Endothelial cell of umbilical vein (primary cell): ENCODE data around the gene MLF2. TPM values are rescaled to one million over a fixed set of nuclear protein-coding genes. Genes with fewer than 3 reads are reported as not detected.

Source experiments
- BruUV-seq: library from RNA; stranded (reverse); fragments of 400-500 nt; replicated peaks from 2 replicates; lab custom pipeline; 2021; lab: Mats Ljungman, UMichigan
- CTCF ChIA-PET: fragments of 300-600, 350-600 bp; sonication (Branson Sonifier 250); formaldehyde crosslinking; loops from one replicate; lab custom pipeline; 2021; ENCODE audit warnings: antibody characterized with exemption, inconsistent platforms; lab: Charles Lee
- POLR2A ChIA-PET: fragments of 300-600, 350-600 bp; sonication (Branson Sonifier 250); formaldehyde crosslinking; loops from one replicate; lab custom pipeline; 2021; ENCODE audit warnings: antibody characterized with exemption, inconsistent platforms; lab: Charles Lee
- DNase-seq: peaks from one replicate; pipeline ENCODE4 v3.0.0-alpha.2; 2011; ENCODE audit warnings: low read depth, low spot score
- FAIRE-seq: peaks from 2 replicates; lab custom pipeline; 2011; peaks lifted over from hg19 to GRCh38; lab: Jason Lieb, UNC
- H2AFZ ChIP-seq: 2 replicates; pipeline ENCODE4 v1.6.0; 2012; ENCODE audit warnings: low read depth, low read length, control low read depth, inconsistent platforms
- H3K27ac ChIP-seq: 2 replicates; pipeline ENCODE4 v1.5.1; 2011; ENCODE audit warnings: low read depth, mild to moderate bottlenecking, control low read depth, low read length, moderate library complexity; ENCODE audit not compliant: insufficient read depth
- H3K27me3 ChIP-seq, 2 experiments: 2 replicates each; pipeline versions ENCODE4 v1.6.0 to v1.6.1; 2011; ENCODE audit warnings: low read length in 2 of 2, mixed read lengths in 1 of 2; ENCODE audit not compliant: control insufficient read depth in 2 of 2, insufficient read depth in 2 of 2
- H3K36me3 ChIP-seq, 2 experiments: 2 replicates in 1 of 2; 3 replicates in 1 of 2; pipeline ENCODE4 v1.5.1; 2011; ENCODE audit warnings: low read length in 2 of 2, mild to moderate bottlenecking in 1 of 2, moderate library complexity in 1 of 2; ENCODE audit not compliant: control insufficient read depth in 2 of 2, insufficient read depth in 2 of 2; ENCODE audit errors: extremely low read depth in 1 of 2
- H3K4me1 ChIP-seq: 3 replicates; pipeline ENCODE4 v1.5.1; 2011; ENCODE audit warnings: mild to moderate bottlenecking, low read length; ENCODE audit not compliant: control insufficient read depth, insufficient read depth; ENCODE audit errors: extremely low read depth
- H3K4me2 ChIP-seq: 2 replicates; pipeline ENCODE4 v1.6.1; 2011; ENCODE audit warnings: low read length, control low read depth, mixed read lengths; ENCODE audit not compliant: insufficient read depth
- H3K4me3 ChIP-seq, 3 experiments: fragments of 200-600 bp in 1 of 3; sonication (generic), shearing (Covaris generic) in 1 of 3; replicated peaks in 1 of 3; 2 replicates each; pipeline ENCODE4 v1.5.1; 2011 to 2016; ENCODE audit warnings: control low read depth in 3 of 3, low read length in 3 of 3, mild to moderate bottlenecking in 2 of 3, inconsistent platforms in 1 of 3, low read depth in 1 of 3, moderate library complexity in 1 of 3; ENCODE audit not compliant: insufficient read depth in 1 of 3
- H3K79me2 ChIP-seq: 2 replicates; pipeline ENCODE4 v1.6.0; 2012; ENCODE audit warnings: low read length, inconsistent platforms; ENCODE audit not compliant: control insufficient read depth, insufficient read depth
- H3K9ac ChIP-seq: replicated peaks from 2 replicates; pipeline ENCODE3; 2011; ENCODE audit warnings: low read length, control low read depth; ENCODE audit not compliant: insufficient read depth; ENCODE audit errors: extremely low read depth
- H3K9me1 ChIP-seq: replicated peaks from 3 replicates; pipeline ENCODE4 v1.6.0; 2011; ENCODE audit warnings: mild to moderate bottlenecking, low read length; ENCODE audit not compliant: control insufficient read depth, insufficient read depth; ENCODE audit errors: extremely low read depth
- H3K9me3 ChIP-seq: replicated peaks from 2 replicates; pipeline ENCODE4 v1.5.1; 2012; ENCODE audit warnings: low read length, inconsistent platforms; ENCODE audit not compliant: control insufficient read depth, insufficient read depth
- H4K20me1 ChIP-seq: replicated peaks from 2 replicates; pipeline ENCODE3; 2011; ENCODE audit warnings: mild to moderate bottlenecking, low read length; ENCODE audit not compliant: control insufficient read depth, insufficient read depth; ENCODE audit errors: extremely low read depth
- EZH2 ChIP-seq: IDR thresholded peaks from 2 replicates; pipeline ENCODE4 v1.6.1; 2012; ENCODE audit warnings: borderline replicate concordance, low read depth, mild to moderate bottlenecking, moderate library complexity, low read length, inconsistent platforms; ENCODE audit not compliant: severe bottlenecking
- FOS ChIP-seq: IDR thresholded peaks from 2 replicates; pipeline ENCODE4 v1.6.1; 2011; ENCODE audit warnings: mild to moderate bottlenecking, low read length, moderate library complexity, borderline replicate concordance; ENCODE audit not compliant: insufficient read depth
- GATA2 ChIP-seq: IDR thresholded peaks from 2 replicates; pipeline ENCODE4 v1.7.0; 2011; ENCODE audit warnings: low read depth, mild to moderate bottlenecking, moderate library complexity, mixed read lengths, low read length; ENCODE audit not compliant: insufficient read length, insufficient read depth
- JUN ChIP-seq: IDR thresholded peaks from 2 replicates; pipeline ENCODE4 v1.6.1; 2011; ENCODE audit warnings: borderline replicate concordance, low read depth; ENCODE audit not compliant: insufficient read length, insufficient read depth
- MYC ChIP-seq: IDR thresholded peaks from one replicate; pipeline ENCODE4 v1.6.1; 2011; ENCODE audit warnings: mild to moderate bottlenecking, low read depth, low read length
- POLR2A ChIP-seq: IDR thresholded peaks from 2 replicates; pipeline ENCODE4 v1.6.1; 2012; ENCODE audit warnings: low read depth, mild to moderate bottlenecking, control low read depth, low read length
- POLR2AphosphoS5 ChIP-seq: IDR thresholded peaks from 2 replicates; pipeline ENCODE4 v1.6.1; 2012; ENCODE audit warnings: low read depth, mild to moderate bottlenecking, control low read depth, low read length, moderate library complexity; ENCODE audit not compliant: insufficient read depth
- dilution Hi-C: fragments of 300-500 bp; cut with MboI; formaldehyde crosslinking; loops from one replicate; pipeline ENCODE4 v1.15.0; 2019; ENCODE audit warnings: low sequenced_read_pairs; ENCODE audit not compliant: extremely low pct_ligation_motif_present
- intact Hi-C: fragments of 100-400 bp; cut with micrococcal nuclease; formaldehyde crosslinking; loops from one replicate; pipeline ENCODE4 v1.10.0; 2022
- polyA plus RNA-seq, 4 experiments: library from polyadenylated mRNA; depleted of rRNA in 3 of 4; stranded (reverse) in 3 of 4; unstranded in 1 of 4; fragments of >200 nt; gene quantifications; 2 replicates each; pipeline versions ENCODE4 v1.2.1 to v1.2.3, GENCODE V29; 2011 to 2012; ENCODE audit warnings: missing spikeins in 1 of 4
- total RNA-seq: library from RNA; stranded (reverse); gene quantifications from 2 replicates; pipeline ENCODE4 v1.2.3, GENCODE V29; 2021
- TF ChIP-seq, protein P1 (sequence below): IDR thresholded peaks from 2 replicates; pipeline ENCODE4 v1.6.1; 2011; ENCODE audit not compliant: insufficient read depth, insufficient read length

Gene MLF2
- total and polyA plus RNA-seq, 2 donors (not counting 3 experiments of a cell fraction or from before 2014, with no cell fraction given): 147 to 306 TPM

DNA sequence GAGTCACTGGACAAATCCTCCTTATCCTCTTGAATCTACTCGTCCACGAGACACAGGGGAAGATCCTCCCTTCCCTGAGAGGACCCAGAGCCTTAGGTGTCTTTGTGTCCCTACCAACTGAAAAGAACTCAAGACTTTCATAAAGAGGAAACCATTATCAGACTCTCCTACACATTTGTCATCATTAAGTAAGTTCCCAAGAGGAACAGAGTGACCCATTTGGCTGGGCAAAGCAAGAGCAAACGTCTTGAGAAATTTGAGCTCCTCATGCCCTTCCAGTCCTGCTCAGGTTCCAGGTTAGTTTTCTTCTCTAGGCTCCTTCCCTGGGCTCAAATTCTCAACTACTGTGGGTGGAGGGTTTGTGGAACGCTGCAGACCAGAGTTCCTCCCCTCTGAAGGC is 5.7 kb downstream of the MLF2 start:
- ChIA-PET POLR2A (interaction anchor here (0.6 kb wide), 1 partner anchor 100 kb away, joined by 3 read pairs; no protein-coding TSS in a partner anchor), CTCF (interaction anchor here (0.9 kb wide), 1 partner anchor 78 kb away, joined by 3 read pairs; no protein-coding TSS in a partner anchor)
- H3K9ac ChIP-seq: no peak overlapping the region
- no peak for TF ChIP-seq MYC
- no peak for TF ChIP-seq POLR2AphosphoS5
- no peak for TF ChIP-seq FOS
- TF ChIP-seq JUN: no peak
- TF ChIP-seq, protein P1, sequence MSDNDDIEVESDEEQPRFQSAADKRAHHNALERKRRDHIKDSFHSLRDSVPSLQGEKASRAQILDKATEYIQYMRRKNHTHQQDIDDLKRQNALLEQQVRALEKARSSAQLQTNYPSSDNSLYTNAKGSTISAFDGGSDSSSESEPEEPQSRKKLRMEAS: no peak
- TF ChIP-seq POLR2A: no peak
- TF ChIP-seq GATA2: no peak
- no peak for TF ChIP-seq EZH2
- DNase-seq (no peak), FAIRE-seq (no peak)
- H2AFZ ChIP-seq: no peak overlapping the region
- no peaks in the 10 kb centered on the region for H3K27me3 ChIP-seq
- no peaks in the 10 kb centered on the region for H4K20me1 ChIP-seq
- no peaks in the 10 kb centered on the region for H3K9me3 ChIP-seq
- H3K4me1 ChIP-seq: peaks cover 8% of the 10 kb centered on the region
- no TSS peak for BruUV-seq
- peaks cover 10% of the 10 kb centered on the region for H3K79me2 ChIP-seq
- no peak overlapping the region for H3K4me3 ChIP-seq
- dilution Hi-C loops: no loop called here
- no peak overlapping the region for H3K4me2 ChIP-seq
- no peak overlapping the region for H3K27ac ChIP-seq
- intact Hi-C loops: no loop called here
- no peaks in the 10 kb centered on the region for H3K9me1 ChIP-seq
- H3K36me3 ChIP-seq: peaks cover 21 to 41% of the 10 kb centered on the region in 2 experiments
